HFFc6 (cell line): Measurements from ENCODE around the gene C17orf114.
"Not testable (repeated sequence)": the region's sequence is repeated elsewhere in the genome, so short reads cannot be mapped to it uniquely, and the experiment has no call there.

ENCODE experiments used
- DNase-seq: peaks from one replicate; pipeline ENCODE4 v3.0.0-alpha.2; 2018
- H3K27ac Mint-ChIP-seq: 2 replicates; pipeline ENCODE4 v1.8.0; 2020; ENCODE audit warnings: mild to moderate bottlenecking, mixed read lengths
- H3K27me3 Mint-ChIP-seq: 2 replicates; pipeline ENCODE4 v1.8.0; 2021; ENCODE audit warnings: mild to moderate bottlenecking, moderate library complexity, mixed read lengths; ENCODE audit not compliant: insufficient read depth
- H3K36me3 Mint-ChIP-seq: 2 replicates; pipeline ENCODE4 v1.8.0; 2021; ENCODE audit warnings: low read depth, mixed read lengths
- H3K4me1 Mint-ChIP-seq: 2 replicates; pipeline ENCODE4 v1.8.0; 2020; ENCODE audit warnings: low read depth, mixed read lengths
- H3K4me3 Mint-ChIP-seq: 2 replicates; pipeline ENCODE4 v1.8.0; 2020; ENCODE audit warnings: mild to moderate bottlenecking, moderate library complexity, mixed read lengths
- H3K9me3 Mint-ChIP-seq: 2 replicates; pipeline ENCODE4 v1.8.0; 2020; ENCODE audit warnings: mild to moderate bottlenecking, mixed read lengths
- TF ChIP-seq, protein P1 (sequence below): fragments of 200-600 bp; sonication (generic); IDR thresholded peaks from 2 replicates; pipeline ENCODE4 v1.5.0; 2021; ENCODE audit warnings: antibody characterized with exemption, mild to moderate bottlenecking

The C17orf114 gene

DNA sequence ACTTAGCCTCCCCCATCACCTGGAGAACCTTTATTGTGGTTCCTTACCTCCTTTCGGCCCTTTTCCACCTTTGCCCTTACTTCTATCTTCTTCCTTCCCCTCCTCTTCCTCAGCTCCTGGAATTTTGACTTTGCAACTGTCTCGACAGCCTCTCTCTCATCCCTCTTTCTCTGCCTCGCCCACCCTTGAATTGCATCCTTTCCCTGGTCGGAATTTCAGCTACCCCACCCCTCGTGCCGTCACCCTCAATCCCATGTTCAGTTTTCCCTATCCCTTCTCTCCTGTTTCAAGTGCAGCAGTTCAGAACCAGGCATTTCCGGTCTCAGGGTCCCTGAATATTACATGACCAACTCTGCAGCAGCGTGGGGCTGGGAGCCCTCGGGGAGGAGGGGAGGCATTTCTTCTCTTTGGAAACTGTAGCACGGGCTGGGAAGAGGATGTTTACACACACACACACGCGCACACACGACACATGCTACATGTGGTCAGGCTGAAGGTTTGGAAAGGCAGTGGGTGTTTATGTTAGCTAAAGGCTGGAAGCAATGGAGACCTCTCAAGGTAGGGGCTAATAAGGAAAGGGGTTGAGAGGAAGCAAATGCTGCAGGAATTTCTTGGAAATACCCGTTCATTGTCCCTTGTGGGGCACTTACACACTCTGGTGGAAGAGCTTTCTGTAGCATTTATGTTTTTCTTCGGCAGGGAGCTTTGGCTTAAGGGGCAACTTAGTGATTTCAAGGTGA is 32.0 kb upstream of the C17orf114 start:
- H3K4me3 Mint-ChIP-seq = peak overlapping the region; percentile 94
- H3K36me3 Mint-ChIP-seq = no peaks in the 10 kb centered on the region
- no peaks in the 10 kb centered on the region for H3K9me3 Mint-ChIP-seq
- peak; percentile 17 for DNase-seq
- H3K27ac Mint-ChIP-seq = peak overlapping the region; percentile 81
- H3K27me3 Mint-ChIP-seq = no peaks in the 10 kb centered on the region
- H3K4me1 Mint-ChIP-seq = peaks cover 27% of the 10 kb centered on the region
- TF ChIP-seq, protein P1, sequence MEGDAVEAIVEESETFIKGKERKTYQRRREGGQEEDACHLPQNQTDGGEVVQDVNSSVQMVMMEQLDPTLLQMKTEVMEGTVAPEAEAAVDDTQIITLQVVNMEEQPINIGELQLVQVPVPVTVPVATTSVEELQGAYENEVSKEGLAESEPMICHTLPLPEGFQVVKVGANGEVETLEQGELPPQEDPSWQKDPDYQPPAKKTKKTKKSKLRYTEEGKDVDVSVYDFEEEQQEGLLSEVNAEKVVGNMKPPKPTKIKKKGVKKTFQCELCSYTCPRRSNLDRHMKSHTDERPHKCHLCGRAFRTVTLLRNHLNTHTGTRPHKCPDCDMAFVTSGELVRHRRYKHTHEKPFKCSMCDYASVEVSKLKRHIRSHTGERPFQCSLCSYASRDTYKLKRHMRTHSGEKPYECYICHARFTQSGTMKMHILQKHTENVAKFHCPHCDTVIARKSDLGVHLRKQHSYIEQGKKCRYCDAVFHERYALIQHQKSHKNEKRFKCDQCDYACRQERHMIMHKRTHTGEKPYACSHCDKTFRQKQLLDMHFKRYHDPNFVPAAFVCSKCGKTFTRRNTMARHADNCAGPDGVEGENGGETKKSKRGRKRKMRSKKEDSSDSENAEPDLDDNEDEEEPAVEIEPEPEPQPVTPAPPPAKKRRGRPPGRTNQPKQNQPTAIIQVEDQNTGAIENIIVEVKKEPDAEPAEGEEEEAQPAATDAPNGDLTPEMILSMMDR = no peak

DNA sequence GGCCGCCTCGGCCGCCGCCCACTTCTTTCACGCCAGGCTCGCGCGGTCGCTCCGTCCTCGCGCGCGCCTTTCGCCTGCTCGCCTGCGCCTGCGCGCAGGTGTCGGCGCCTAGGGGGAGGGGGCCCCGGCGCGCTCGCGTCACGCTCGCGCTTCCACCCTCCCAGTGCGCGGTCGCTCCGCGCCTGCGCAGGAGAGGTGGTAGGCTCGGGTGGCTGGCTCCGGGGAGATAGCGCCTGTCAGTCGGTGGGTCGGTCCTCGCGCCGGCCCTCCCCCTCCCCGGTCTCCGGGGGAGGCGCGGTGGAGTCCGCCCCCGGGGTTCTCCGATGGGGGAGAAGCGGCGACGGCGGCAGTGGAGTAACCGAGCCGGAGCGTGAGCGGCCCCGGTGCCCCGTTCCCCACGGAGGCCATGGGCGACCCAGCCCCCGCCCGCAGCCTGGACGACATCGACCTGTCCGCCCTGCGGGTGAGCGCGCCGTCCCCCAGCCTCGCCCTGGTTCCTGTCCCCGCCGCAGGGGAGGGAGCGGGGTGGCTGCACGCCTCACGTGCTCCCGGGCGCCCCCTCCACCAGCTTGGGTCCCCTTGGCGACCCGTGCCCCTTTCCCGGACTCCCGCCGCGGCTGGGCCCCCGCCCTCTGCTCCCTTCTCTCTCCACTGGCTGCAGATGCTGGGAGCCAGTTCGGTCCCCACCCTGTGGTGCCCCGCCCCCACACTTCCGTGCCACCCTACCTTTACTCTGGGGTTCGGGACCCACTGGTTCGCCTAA is 31.2 kb upstream of the C17orf114 start, which contains the start of gene MINK1:
TSS of gene MINK1 (plus strand) at position 163 of the 763 bp plus-strand sequence. CDS start at position 407, 244 bp downstream.
- Mint-ChIP-seq H3K9me3 (no peaks in the 10 kb centered on the region), H3K4me3 (peak within 1 kb of the TSS; percentile 94), H3K27ac (peak within 1 kb of the TSS; percentile 94), H3K27me3 (no peaks in the 10 kb centered on the region), H3K36me3 (no peaks in the 10 kb centered on the region), H3K4me1 (peaks cover 25% of the 10 kb centered on the region)
- peak; percentile 83 for DNase-seq
- TF ChIP-seq, protein P1 = no peak

DNA sequence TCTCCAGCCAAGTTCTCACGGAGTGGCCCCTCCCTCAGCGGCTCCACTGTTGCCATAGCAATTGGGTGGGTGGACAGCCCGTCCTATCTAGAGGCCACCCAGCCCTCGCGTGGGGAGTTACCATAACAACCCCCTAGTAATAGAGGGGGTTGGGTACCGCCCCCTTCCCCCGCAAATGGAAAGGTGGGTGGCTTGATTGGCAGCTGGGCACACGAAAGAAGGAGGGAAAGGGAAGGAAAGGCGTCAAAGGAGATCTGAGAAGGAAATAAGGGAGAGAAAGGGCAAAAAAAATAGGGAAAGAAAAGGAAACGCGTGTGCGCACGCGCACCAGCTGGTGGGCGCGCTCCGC is 30.7 kb upstream of the C17orf114 start:
- peak overlapping the region; percentile 86 for H3K4me3 Mint-ChIP-seq
- not testable (repeated sequence) for H3K9me3 Mint-ChIP-seq, H3K36me3 Mint-ChIP-seq, H3K27me3 Mint-ChIP-seq, DNase-seq
- H3K27ac Mint-ChIP-seq = peak overlapping the region; percentile 94
- peaks cover 22% of the 10 kb centered on the region for H3K4me1 Mint-ChIP-seq

DNA sequence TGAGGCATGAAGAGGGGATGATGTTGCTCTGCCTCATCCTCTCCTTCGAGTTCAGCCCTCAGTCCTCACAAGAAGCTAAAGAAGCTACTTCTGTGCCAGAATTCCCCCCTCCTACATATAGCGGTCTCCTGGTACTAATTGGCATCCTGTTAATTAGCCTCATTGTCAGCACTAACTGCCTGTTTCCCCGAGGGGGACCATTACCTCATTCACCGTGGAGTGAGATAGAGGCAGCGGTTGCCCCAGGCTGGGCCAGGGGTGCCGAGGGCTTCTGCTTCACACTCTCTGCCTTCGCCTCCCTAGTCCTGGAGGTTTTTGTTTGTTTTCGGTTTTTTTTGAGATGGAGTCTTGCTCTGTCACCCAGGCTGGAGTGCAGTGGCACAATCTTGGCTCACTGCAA is 25.3 kb upstream of the C17orf114 start:
- H3K27ac Mint-ChIP-seq = no peak overlapping the region
- no peak for DNase-seq
- no peaks in the 10 kb centered on the region for H3K27me3 Mint-ChIP-seq
- H3K36me3 Mint-ChIP-seq = no peaks in the 10 kb centered on the region
- no peaks in the 10 kb centered on the region for H3K4me1 Mint-ChIP-seq
- H3K4me3 Mint-ChIP-seq = no peak overlapping the region
- TF ChIP-seq, protein P1 = no peak
- H3K9me3 Mint-ChIP-seq = no peaks in the 10 kb centered on the region

DNA sequence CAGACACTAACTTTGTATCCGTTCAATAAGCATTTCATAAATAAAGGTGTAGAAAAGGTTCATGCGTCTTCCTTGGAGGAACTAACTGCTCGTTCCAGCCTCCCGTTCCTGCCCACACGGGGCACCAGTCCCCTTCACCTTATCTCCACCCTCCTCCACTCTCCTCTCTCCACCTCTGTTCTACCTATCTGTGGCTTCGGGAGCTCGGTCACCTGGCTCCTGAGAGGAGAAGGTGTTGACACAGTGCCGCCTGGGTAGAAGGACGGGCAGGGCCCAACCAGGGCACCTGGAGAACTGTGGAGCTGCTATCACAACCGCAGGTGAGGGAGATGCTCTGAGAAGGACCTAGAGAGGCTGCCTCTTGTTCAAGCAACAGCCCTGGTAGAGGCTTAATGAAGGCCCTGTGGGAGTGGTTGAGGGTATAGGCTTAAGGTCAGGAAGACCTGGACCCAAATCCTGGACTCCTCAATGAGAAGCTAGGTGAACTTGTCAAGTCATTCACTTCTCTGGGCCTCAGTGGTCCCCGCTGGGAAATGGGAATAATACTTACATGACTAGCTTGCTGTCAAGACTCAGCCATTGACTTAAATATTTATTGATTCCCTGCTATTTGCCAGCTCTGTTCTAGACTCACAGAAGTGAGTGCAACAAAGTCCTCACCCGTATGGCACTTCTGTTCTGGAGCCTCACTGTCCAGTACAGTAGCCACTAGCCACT is 21.4 kb upstream of the C17orf114 start:
- no peak overlapping the region for H3K27ac Mint-ChIP-seq
- TF ChIP-seq, protein P1 = no peak
- DNase-seq = no peak

More for the DNA sequence above, 21.4 kb upstream of the C17orf114 start:
- Mint-ChIP-seq H3K4me1 (no peaks in the 10 kb centered on the region), H3K4me3 (no peak overlapping the region), H3K36me3 (0 out of 2 replicates have a peak, but pooled peaks cover 5% of the 10 kb centered on the region), H3K27me3 (no peaks in the 10 kb centered on the region; the same call in 1 of the 2 replicates), H3K9me3 (no peaks in the 10 kb centered on the region)
